SK-N-SH treated with all-trans-retinoic acid at 6 μM for 48 hours (cell line): ENCODE results near the gene KTI12.

Experiments
- BACH2 ChIP-seq: fragments of 250-450 bp; sonication (Bioruptor Pico); IDR thresholded peaks from 2 replicates; pipeline ENCODE4 v1.9.0; 2021; ENCODE audit warnings: mild to moderate bottlenecking, borderline replicate concordance
- ESRRG ChIP-seq: fragments of 250-450 bp; sonication (Bioruptor Pico); IDR thresholded peaks from 2 replicates; pipeline ENCODE4 v1.6.1; 2021; ENCODE audit warnings: mild to moderate bottlenecking
- ISL1 ChIP-seq: fragments of 250-450 bp; sonication (Bioruptor Pico); IDR thresholded peaks from 2 replicates; pipeline ENCODE4 v2.1.2; 2022; ENCODE audit warnings: mild to moderate bottlenecking, moderate library complexity
- TOX ChIP-seq: fragments of 250-450 bp; sonication (Bioruptor Pico); IDR thresholded peaks from 2 replicates; pipeline ENCODE4 v1.8.0; 2021; ENCODE audit warnings: mild to moderate bottlenecking, moderate library complexity, borderline replicate concordance
- ZC3H10 ChIP-seq: fragments of 250-450 bp; sonication (Bioruptor Pico); IDR thresholded peaks from 2 replicates; pipeline ENCODE4 v1.5.1; 2021; ENCODE audit warnings: mild to moderate bottlenecking, moderate library complexity
- ZFP3 ChIP-seq: fragments of 250-450 bp; sonication (Bioruptor Pico); IDR thresholded peaks from 2 replicates; pipeline ENCODE4 v1.5.0; 2020; ENCODE audit warnings: mild to moderate bottlenecking, moderate library complexity
- ZNF8 ChIP-seq: fragments of 450-650 bp; formaldehyde crosslinking; IDR thresholded peaks from 2 replicates; pipeline ENCODE4 v1.5.0; 2020; ENCODE audit warnings: mild to moderate bottlenecking, moderate library complexity
- TF ChIP-seq, protein P1 (sequence below): fragments of 250-450 bp; sonication (Bioruptor Pico); IDR thresholded peaks from 2 replicates; pipeline ENCODE4 v1.5.0; 2020; ENCODE audit warnings: mild to moderate bottlenecking, moderate library complexity
- TF ChIP-seq, protein P2 (sequence below): fragments of 250-450 bp; sonication (Bioruptor Pico); IDR thresholded peaks from 2 replicates; pipeline ENCODE4 v1.5.1; 2021; ENCODE audit warnings: mild to moderate bottlenecking, moderate library complexity
- TF ChIP-seq, protein P3 (sequence below): fragments of 250-450 bp; sonication (Bioruptor Pico); IDR thresholded peaks from 2 replicates; pipeline ENCODE4 v1.8.0; 2020; ENCODE audit warnings: mild to moderate bottlenecking, moderate library complexity, borderline replicate concordance

DNA sequence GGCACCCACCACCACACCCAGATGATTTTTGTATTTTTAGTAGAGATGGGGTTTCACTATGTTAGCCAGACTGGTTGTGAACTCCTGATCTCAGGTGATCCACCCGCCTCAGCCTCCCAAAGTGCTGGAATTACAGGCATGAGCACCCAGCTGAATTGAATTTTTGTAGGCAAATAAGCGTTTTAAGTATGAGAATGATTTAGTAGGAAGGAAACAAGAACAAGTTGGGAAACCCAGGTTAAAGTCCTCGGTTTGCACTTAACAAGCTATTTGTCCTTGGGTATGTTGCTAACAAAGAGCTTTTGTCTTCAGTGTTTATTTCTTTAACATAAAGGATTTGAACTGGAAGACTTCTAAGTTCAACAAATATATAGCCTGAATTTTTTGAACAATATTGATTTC, 46.4 kb upstream of the KTI12 start:
- TF ChIP-seq, protein P1, sequence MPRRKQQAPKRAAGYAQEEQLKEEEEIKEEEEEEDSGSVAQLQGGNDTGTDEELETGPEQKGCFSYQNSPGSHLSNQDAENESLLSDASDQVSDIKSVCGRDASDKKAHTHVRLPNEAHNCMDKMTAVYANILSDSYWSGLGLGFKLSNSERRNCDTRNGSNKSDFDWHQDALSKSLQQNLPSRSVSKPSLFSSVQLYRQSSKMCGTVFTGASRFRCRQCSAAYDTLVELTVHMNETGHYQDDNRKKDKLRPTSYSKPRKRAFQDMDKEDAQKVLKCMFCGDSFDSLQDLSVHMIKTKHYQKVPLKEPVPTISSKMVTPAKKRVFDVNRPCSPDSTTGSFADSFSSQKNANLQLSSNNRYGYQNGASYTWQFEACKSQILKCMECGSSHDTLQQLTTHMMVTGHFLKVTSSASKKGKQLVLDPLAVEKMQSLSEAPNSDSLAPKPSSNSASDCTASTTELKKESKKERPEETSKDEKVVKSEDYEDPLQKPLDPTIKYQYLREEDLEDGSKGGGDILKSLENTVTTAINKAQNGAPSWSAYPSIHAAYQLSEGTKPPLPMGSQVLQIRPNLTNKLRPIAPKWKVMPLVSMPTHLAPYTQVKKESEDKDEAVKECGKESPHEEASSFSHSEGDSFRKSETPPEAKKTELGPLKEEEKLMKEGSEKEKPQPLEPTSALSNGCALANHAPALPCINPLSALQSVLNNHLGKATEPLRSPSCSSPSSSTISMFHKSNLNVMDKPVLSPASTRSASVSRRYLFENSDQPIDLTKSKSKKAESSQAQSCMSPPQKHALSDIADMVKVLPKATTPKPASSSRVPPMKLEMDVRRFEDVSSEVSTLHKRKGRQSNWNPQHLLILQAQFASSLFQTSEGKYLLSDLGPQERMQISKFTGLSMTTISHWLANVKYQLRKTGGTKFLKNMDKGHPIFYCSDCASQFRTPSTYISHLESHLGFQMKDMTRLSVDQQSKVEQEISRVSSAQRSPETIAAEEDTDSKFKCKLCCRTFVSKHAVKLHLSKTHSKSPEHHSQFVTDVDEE = no peak
- TF ChIP-seq ISL1 (CRISPR knock-in tag) = no peak
- no peak for TF ChIP-seq ESRRG (CRISPR knock-in tag)
- no peak for TF ChIP-seq TOX
- TF ChIP-seq, protein P2, sequence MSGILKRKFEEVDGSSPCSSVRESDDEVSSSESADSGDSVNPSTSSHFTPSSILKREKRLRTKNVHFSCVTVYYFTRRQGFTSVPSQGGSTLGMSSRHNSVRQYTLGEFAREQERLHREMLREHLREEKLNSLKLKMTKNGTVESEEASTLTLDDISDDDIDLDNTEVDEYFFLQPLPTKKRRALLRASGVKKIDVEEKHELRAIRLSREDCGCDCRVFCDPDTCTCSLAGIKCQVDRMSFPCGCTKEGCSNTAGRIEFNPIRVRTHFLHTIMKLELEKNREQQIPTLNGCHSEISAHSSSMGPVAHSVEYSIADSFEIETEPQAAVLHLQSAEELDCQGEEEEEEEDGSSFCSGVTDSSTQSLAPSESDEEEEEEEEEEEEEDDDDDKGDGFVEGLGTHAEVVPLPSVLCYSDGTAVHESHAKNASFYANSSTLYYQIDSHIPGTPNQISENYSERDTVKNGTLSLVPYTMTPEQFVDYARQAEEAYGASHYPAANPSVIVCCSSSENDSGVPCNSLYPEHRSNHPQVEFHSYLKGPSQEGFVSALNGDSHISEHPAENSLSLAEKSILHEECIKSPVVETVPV (CRISPR knock-in tag) = no peak
- TF ChIP-seq, protein P3, sequence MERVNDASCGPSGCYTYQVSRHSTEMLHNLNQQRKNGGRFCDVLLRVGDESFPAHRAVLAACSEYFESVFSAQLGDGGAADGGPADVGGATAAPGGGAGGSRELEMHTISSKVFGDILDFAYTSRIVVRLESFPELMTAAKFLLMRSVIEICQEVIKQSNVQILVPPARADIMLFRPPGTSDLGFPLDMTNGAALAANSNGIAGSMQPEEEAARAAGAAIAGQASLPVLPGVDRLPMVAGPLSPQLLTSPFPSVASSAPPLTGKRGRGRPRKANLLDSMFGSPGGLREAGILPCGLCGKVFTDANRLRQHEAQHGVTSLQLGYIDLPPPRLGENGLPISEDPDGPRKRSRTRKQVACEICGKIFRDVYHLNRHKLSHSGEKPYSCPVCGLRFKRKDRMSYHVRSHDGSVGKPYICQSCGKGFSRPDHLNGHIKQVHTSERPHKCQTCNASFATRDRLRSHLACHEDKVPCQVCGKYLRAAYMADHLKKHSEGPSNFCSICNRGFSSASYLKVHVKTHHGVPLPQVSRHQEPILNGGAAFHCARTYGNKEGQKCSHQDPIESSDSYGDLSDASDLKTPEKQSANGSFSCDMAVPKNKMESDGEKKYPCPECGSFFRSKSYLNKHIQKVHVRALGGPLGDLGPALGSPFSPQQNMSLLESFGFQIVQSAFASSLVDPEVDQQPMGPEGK (CRISPR knock-in tag) = no peak
- no peak for TF ChIP-seq ZFP3 (CRISPR knock-in tag)
- no peak for TF ChIP-seq BACH2 (CRISPR knock-in tag)
- TF ChIP-seq ZNF8 (CRISPR knock-in tag) = no peak
- TF ChIP-seq ZC3H10 (CRISPR knock-in tag) = no peak
